ENCODE results near the gene TNNC1. TPM values are rescaled to one million over a fixed set of nuclear protein-coding genes. Genes with fewer than 3 reads are reported as not detected.

TNNC1 gene
- total RNA-seq, 1 experiment from 2014 or later, result 0.30 TPM

GRCh38 chr3:52402706-52403270 lies 51.1 kb downstream of the TNNC1 start:
- DNase-seq (ENCODE audit: extremely low read depth, low read depth), result no peak

- no peak for DNase-seq (ENCODE audit: extremely low read depth, low read depth)
Observed at GRCh38 chr3:52402101-52402521, 51.7 kb downstream of the TNNC1 start.

- no peak for DNase-seq (ENCODE audit: extremely low read depth, low read depth)
Observed at GRCh38 chr3:52401551-52401950, 52.3 kb downstream of the TNNC1 start.

Other genes with a start within 250 kb of the TNNC1 start
- gene TLR9, start 228.4 kb downstream of the TNNC1 start, total RNA-seq (2014; rRNA removed; shearing (Covaris generic)), result not detected in 2 replicates
- 26.6 and 29.3 TPM in 2 replicates for gene TWF2, start 214.9 kb downstream of the TNNC1 start, total RNA-seq (2014; rRNA removed; shearing (Covaris generic))
- 11.1 and 13.9 TPM in 2 replicates for gene PPM1M, start 208.3 kb downstream of the TNNC1 start, total RNA-seq (2014; rRNA removed; shearing (Covaris generic))
- gene WDR82, start 175.4 kb downstream of the TNNC1 start, total RNA-seq (2014; rRNA removed; shearing (Covaris generic)), result 33.5 and 37.9 TPM in 2 replicates
- 4.0 and 4.8 TPM in 2 replicates for gene GLYCTK, start 166.2 kb downstream of the TNNC1 start, total RNA-seq (2014; rRNA removed; shearing (Covaris generic))
- 3.3 and 3.9 TPM in 2 replicates for gene DNAH1, start 137.7 kb downstream of the TNNC1 start, total RNA-seq (2014; rRNA removed; shearing (Covaris generic))
- 42.4 and 50.7 TPM in 2 replicates for gene BAP1, start 44.0 kb downstream of the TNNC1 start, total RNA-seq (2014; rRNA removed; shearing (Covaris generic))
- gene PHF7, start 43.4 kb downstream of the TNNC1 start, total RNA-seq (2014; rRNA removed; shearing (Covaris generic)), result 5.5 and 7.7 TPM in 2 replicates
- 0.10 and 0.35 TPM in 2 replicates for gene SEMA3G, start 8.9 kb downstream of the TNNC1 start, total RNA-seq (2014; rRNA removed; shearing (Covaris generic))
- gene NISCH, start 1.6 kb upstream of the TNNC1 start, total RNA-seq (2014; rRNA removed; shearing (Covaris generic)), result 18.4 and 19.7 TPM in 2 replicates
- gene STAB1, start 41.3 kb upstream of the TNNC1 start, total RNA-seq (2014; rRNA removed; shearing (Covaris generic)), result not detected in 2 replicates
- 25.0 and 25.6 TPM in 2 replicates for gene NT5DC2, start 79.8 kb upstream of the TNNC1 start, total RNA-seq (2014; rRNA removed; shearing (Covaris generic))
- 5.4 and 18.0 TPM in 2 replicates for gene UQCC5, start 82.6 kb upstream of the TNNC1 start, total RNA-seq (2014; rRNA removed; shearing (Covaris generic))
- 32.1 and 38.2 TPM in 2 replicates for gene PBRM1, start 231.9 kb upstream of the TNNC1 start, total RNA-seq (2014; rRNA removed; shearing (Covaris generic))
- 173 and 174 TPM in 2 replicates for gene GNL3, start 232.0 kb upstream of the TNNC1 start, total RNA-seq (2014; rRNA removed; shearing (Covaris generic))